Ishikawa (cell line): Measurements from ENCODE around the gene MBLAC1.
A peak's percentile ranks its signal among the peaks of the same experiment; 100 is the strongest.

Experiments
- CEBPB ChIP-seq: IDR thresholded peaks from 2 replicates; pipeline ENCODE4 v1.6.1; 2012
- CREB1 ChIP-seq: IDR thresholded peaks from 2 replicates; pipeline ENCODE4 v1.6.1; 2012; ENCODE audit warnings: low read depth
- EGR1 ChIP-seq: IDR thresholded peaks from 2 replicates; pipeline ENCODE4 v1.6.1; 2012
- EP300 ChIP-seq: IDR thresholded peaks from 2 replicates; pipeline ENCODE4 v1.6.1; 2012; ENCODE audit warnings: borderline replicate concordance
- FOXM1 ChIP-seq: IDR thresholded peaks from 2 replicates; pipeline ENCODE4 v1.6.1; 2012; ENCODE audit warnings: low read depth, borderline replicate concordance
- MAX ChIP-seq: IDR thresholded peaks from 2 replicates; pipeline ENCODE4 v1.6.1; 2012
- NFIC ChIP-seq: IDR thresholded peaks from 2 replicates; pipeline ENCODE4 v1.6.1; 2012
- RAD21 ChIP-seq: IDR thresholded peaks from 2 replicates; pipeline ENCODE4 v1.6.1; 2012; ENCODE audit warnings: low read depth
- REST ChIP-seq: IDR thresholded peaks from 2 replicates; pipeline ENCODE4 v1.6.1; 2012; ENCODE audit warnings: low read depth, mild to moderate bottlenecking
- TAF1 ChIP-seq: IDR thresholded peaks from 2 replicates; pipeline ENCODE4 v1.6.1; 2012; ENCODE audit warnings: low read depth, mild to moderate bottlenecking
- TCF12 ChIP-seq: IDR thresholded peaks from 2 replicates; pipeline ENCODE4 v1.6.1; 2012; ENCODE audit warnings: low read depth
- TEAD4 ChIP-seq: IDR thresholded peaks from 2 replicates; pipeline ENCODE4 v1.6.1; 2012
- USF1 ChIP-seq: IDR thresholded peaks from 2 replicates; pipeline ENCODE4 v1.6.1; 2012
- YY1 ChIP-seq: IDR thresholded peaks from 2 replicates; pipeline ENCODE4 v1.6.1; 2012; ENCODE audit warnings: low read depth
- ZBTB7A ChIP-seq: IDR thresholded peaks from 2 replicates; pipeline ENCODE4 v1.6.1; 2012; ENCODE audit warnings: low read depth

MBLAC1 gene

GRCh38 chr7:100166970-100167911, 40.5 kb downstream of the MBLAC1 start:
- TF ChIP-seq REST (no peak), TAF1 (no peak)

GRCh38 chr7:100167912-100168323, 41.2 kb downstream of the MBLAC1 start:
- no peak for TF ChIP-seq TCF12
- no peak for TF ChIP-seq YY1
- no peak for TF ChIP-seq RAD21

- TF ChIP-seq NFIC: no peak
- TF ChIP-seq FOXM1: no peak
- no peak for TF ChIP-seq YY1
- TF ChIP-seq TCF12: no peak
- TF ChIP-seq ZBTB7A: no peak
- TF ChIP-seq TAF1: no peak
- TF ChIP-seq EP300: no peak
- TF ChIP-seq CREB1: no peak
Observed at GRCh38 chr7:100169147-100169850, 42.5 kb downstream of the MBLAC1 start.

- TF ChIP-seq USF1 (no peak), TAF1 (no peak), CEBPB (no peak), REST (no peak), RAD21 (no peak), EGR1 (no peak), EP300 (no peak), TCF12 (no peak), CREB1 (no peak), TEAD4 (no peak), MAX (no peak), ZBTB7A (no peak)
Observed at GRCh38 chr7:100170101-100170897, 43.5 kb downstream of the MBLAC1 start.

GRCh38 chr7:100171087-100171681, 44.4 kb downstream of the MBLAC1 start:
- no peak for TF ChIP-seq TEAD4
- peak; percentile 63; the same call in 1 of the 2 replicates for TF ChIP-seq ZBTB7A

- TF ChIP-seq CEBPB (no peak), MAX (no peak), YY1 (no peak), ZBTB7A (no peak), FOXM1 (no peak), CREB1 (no peak), REST (no peak), TEAD4 (no peak), RAD21 (no peak), TAF1 (no peak), NFIC (no peak)
Observed at GRCh38 chr7:100171840-100172239, 45.1 kb downstream of the MBLAC1 start.
